Erythroblast (primary cell): ENCODE results near the gene ZSCAN5B.

Experiments
- GATA1 ChIP-seq: IDR thresholded peaks from 2 replicates; pipeline ENCODE4 v1.6.1; 2011; ENCODE audit warnings: low read depth, mild to moderate bottlenecking, control low read depth, low read length, moderate library complexity
- POLR2A ChIP-seq: IDR thresholded peaks from 2 replicates; pipeline ENCODE4 v1.6.1; 2011; ENCODE audit warnings: mild to moderate bottlenecking, low read length

DNA sequence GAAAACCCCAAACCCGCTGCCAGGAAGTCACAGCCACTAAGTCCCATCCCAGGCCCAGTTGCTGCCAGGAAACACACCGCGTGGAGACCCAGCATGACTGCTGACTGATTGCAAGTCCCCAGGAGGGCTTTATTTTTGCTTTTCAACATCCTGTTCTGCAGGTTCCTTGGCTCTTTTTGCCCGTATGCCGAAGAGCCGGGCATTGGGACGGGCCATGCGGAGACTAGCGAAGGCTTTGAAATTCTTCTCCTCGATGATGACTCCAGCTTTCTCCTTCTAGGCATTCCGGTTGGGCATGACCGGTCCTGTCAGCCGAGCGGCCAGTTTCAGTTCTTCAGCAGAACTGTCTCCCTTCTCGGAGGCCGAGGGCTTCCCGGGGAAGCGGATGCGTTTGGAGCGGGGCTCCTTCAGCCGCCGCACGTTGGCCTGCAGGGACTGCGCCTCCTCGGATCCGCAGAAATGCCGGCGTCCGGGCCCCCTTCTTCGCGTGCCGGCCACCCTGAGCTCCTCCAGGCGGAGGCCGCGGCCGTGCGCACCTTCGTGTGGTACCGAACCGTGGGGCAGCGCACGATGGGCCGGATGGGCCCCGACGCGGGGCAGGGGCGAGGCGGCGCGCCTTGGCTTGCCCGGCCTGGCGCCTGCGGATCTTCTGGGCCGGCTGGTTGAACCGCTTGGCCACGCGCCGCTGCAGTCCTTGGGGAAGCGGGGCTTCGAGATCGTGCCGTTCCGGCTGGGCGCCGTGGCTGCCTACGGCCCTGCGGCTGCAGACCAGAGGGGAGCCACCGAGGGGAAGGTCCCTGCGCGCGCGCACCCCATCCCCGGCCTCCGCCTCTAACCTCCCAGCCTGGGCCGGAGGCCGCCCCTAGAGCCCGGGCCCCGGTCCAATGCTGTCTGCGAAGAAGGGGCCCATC lies 19.7 kb upstream of the ZSCAN5B start:
- TF ChIP-seq POLR2A = no peak
- no peak for TF ChIP-seq GATA1
